ENCODE results near the gene TBC1D2B. TPM values are rescaled to one million over a fixed set of nuclear protein-coding genes. Genes with fewer than 3 reads are reported as not detected.

The TBC1D2B gene
- total RNA-seq, 1 donor from 2014 or later = 63.6 TPM

DNA sequence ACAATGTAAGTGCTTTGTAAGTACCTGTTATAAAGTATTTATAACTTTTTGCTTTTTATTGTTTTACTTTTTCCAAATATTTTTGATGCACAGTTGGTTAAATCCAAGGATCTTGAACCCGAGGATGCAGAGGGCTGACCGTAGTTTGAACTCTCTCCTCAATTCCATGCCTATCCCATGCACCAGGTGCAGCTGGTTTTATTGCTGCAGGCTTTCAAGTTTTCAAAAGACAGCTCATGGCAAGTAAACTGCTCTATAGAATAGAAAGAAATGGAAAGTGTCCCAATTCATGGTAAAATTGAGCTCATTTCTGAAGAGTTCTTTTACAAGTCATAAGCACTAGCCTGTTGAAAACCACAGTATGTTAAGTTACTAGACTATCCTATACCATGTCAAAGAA is 131.9 kb downstream of the TBC1D2B start:
- H3K4me3 ChIP-seq = no peak overlapping the region
- no peaks in the 10 kb centered on the region for H3K36me3 ChIP-seq
- intact Hi-C loops (cut with DNase I) = loop anchor here (10.0 kb wide), 1 partner anchor 799 kb away; no protein-coding TSS in a partner anchor
- no peaks in the 10 kb centered on the region for H3K4me1 ChIP-seq
- no peaks in the 10 kb centered on the region for H3K27me3 ChIP-seq
- no peak for DNase-seq (ENCODE audit: extremely low spot score in 2 of 2)
- no peaks in the 10 kb centered on the region for H3K9me3 ChIP-seq
- TF ChIP-seq POLR2AphosphoS5 (IDR thresholded peaks at IDR 0.05; ENCODE audit: insufficient read depth in 1 of 2, low read depth in 1 of 2) (no peak), POLR2A (IDR thresholded peaks at IDR 0.05) (no peak), CTCF (IDR thresholded peaks at IDR 0.05) (no peak)
- no peak overlapping the region for H3K27ac ChIP-seq

Small RNAs within 50 kb of the gene (small RNA-seq; reads per million reads assigned to genes)
- not detected for gene RF00092

Other genes with a start within 250 kb of the TBC1D2B start
- gene SH2D7, start 14.8 kb upstream of the TBC1D2B start, total RNA-seq = not detected
- gene CIB2, start 53.7 kb upstream of the TBC1D2B start, total RNA-seq = 13.0 TPM
- gene IDH3A, start 71.7 kb upstream of the TBC1D2B start, total RNA-seq = 60.2 TPM
- 3.4 TPM for gene ACSBG1, start 156.9 kb upstream of the TBC1D2B start, total RNA-seq
- 26.5 TPM for gene DNAJA4, start 186.9 kb upstream of the TBC1D2B start, total RNA-seq
- gene SKIC8, start 221.9 kb upstream of the TBC1D2B start, total RNA-seq = 54.3 TPM